Lower leg skin (tissue), 3 donors: ENCODE measurements around the gene ABCC4.

Experiments used
- CTCF ChIP-seq, 3 donors: fragments of 450-650 bp; IDR thresholded peaks; one replicate each; pipeline ENCODE4 v1.5.1; 2016; ENCODE audit warnings: antibody characterized with exemption in 3 of 3, mild to moderate bottlenecking in 3 of 3, moderate library complexity in 2 of 3
- POLR2A ChIP-seq, 2 donors: fragments of 450-650 bp; IDR thresholded peaks; one replicate each; pipeline ENCODE4 v1.6.1; 2016 to 2017; ENCODE audit warnings: antibody characterized with exemption in 2 of 2, mild to moderate bottlenecking in 1 of 2, moderate library complexity in 1 of 2

GRCh38 chr13:95246292-95247082 is 54.8 kb downstream of the ABCC4 start:
- TF ChIP-seq CTCF (IDR thresholded peaks at IDR 0.05), result no peak
- TF ChIP-seq POLR2A (IDR thresholded peaks at IDR 0.05), result no peak
